ENCODE measurements around the gene DPEP2NB.
"Not testable (repeated sequence)": the region's sequence is repeated elsewhere in the genome, so short reads cannot be mapped to it uniquely, and the experiment has no call there.

GRCh38 chr16:68030108-68030507 lies 14.4 kb upstream of the DPEP2NB start:
- TF ChIP-seq, protein P1, sequence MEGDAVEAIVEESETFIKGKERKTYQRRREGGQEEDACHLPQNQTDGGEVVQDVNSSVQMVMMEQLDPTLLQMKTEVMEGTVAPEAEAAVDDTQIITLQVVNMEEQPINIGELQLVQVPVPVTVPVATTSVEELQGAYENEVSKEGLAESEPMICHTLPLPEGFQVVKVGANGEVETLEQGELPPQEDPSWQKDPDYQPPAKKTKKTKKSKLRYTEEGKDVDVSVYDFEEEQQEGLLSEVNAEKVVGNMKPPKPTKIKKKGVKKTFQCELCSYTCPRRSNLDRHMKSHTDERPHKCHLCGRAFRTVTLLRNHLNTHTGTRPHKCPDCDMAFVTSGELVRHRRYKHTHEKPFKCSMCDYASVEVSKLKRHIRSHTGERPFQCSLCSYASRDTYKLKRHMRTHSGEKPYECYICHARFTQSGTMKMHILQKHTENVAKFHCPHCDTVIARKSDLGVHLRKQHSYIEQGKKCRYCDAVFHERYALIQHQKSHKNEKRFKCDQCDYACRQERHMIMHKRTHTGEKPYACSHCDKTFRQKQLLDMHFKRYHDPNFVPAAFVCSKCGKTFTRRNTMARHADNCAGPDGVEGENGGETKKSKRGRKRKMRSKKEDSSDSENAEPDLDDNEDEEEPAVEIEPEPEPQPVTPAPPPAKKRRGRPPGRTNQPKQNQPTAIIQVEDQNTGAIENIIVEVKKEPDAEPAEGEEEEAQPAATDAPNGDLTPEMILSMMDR (IDR thresholded peaks at IDR 0.05) = not testable (repeated sequence)
- not testable (repeated sequence) for TF ChIP-seq POLR2A (IDR thresholded peaks at IDR 0.05)

All from esophagus squamous epithelium (tissue), 4 donors.